ENCODE results near the gene MAP4. TPM values are rescaled to one million over a fixed set of nuclear protein-coding genes. Genes with fewer than 3 reads are reported as not detected.

The MAP4 gene
- total RNA-seq, 1 experiment from 2014 or later = 150 TPM

- BruUV-seq (replicated peaks) = no TSS peak
- H3K9me3 Mint-ChIP-seq (ENCODE audit: low read depth, unreplicated experiment) = no peaks in the 10 kb centered on the region
- H3K27me3 Mint-ChIP-seq (ENCODE audit: unreplicated experiment) = no peaks in the 10 kb centered on the region
- TF ChIP-seq CTCF (IDR thresholded peaks at IDR 0.05; ENCODE audit: unreplicated experiment) = no peak
- peaks cover 23% of the 10 kb centered on the region for H3K36me3 Mint-ChIP-seq (ENCODE audit: insufficient read depth, unreplicated experiment)
- DNase-seq = no peak
- H3K27ac Mint-ChIP-seq (ENCODE audit: unreplicated experiment) = no peak overlapping the region
- CTCF ChIA-PET = interaction anchor here (1.3 kb wide), 1 partner anchor 284 kb away, joined by 3 read pairs; no protein-coding TSS in a partner anchor
- no peaks in the 10 kb centered on the region for H3K4me1 Mint-ChIP-seq (ENCODE audit: low read depth, unreplicated experiment)
- intact Hi-C loops (cut with micrococcal nuclease; ENCODE audit: unreplicated experiment) = no loop called here
- no peak overlapping the region for H3K4me3 Mint-ChIP-seq (ENCODE audit: low read depth, unreplicated experiment)
Measured at GRCh38 chr3:47867451-47868044, 148.7 kb downstream of the MAP4 start.

GRCh38 chr3:47865192-47865591, 151.0 kb downstream of the MAP4 start:
- H3K4me3 Mint-ChIP-seq (ENCODE audit: low read depth, unreplicated experiment) = no peak overlapping the region
- H3K27me3 Mint-ChIP-seq (ENCODE audit: unreplicated experiment) = no peaks in the 10 kb centered on the region
- H3K27ac Mint-ChIP-seq (ENCODE audit: unreplicated experiment) = no peak overlapping the region
- H3K9me3 Mint-ChIP-seq (ENCODE audit: low read depth, unreplicated experiment) = no peaks in the 10 kb centered on the region
- BruUV-seq (replicated peaks) = no TSS peak
- peaks cover 22% of the 10 kb centered on the region for H3K36me3 Mint-ChIP-seq (ENCODE audit: insufficient read depth, unreplicated experiment)
- no peak for DNase-seq
- H3K4me1 Mint-ChIP-seq (ENCODE audit: low read depth, unreplicated experiment) = no peaks in the 10 kb centered on the region
- intact Hi-C loops (cut with micrococcal nuclease; ENCODE audit: unreplicated experiment) = no loop called here
- TF ChIP-seq CTCF (IDR thresholded peaks at IDR 0.05; ENCODE audit: unreplicated experiment) = no peak
- CTCF ChIA-PET = no interaction called here

- CTCF ChIA-PET = interaction anchor here (0.6 kb wide), 1 partner anchor 221 kb away, joined by 9 read pairs; no protein-coding TSS in a partner anchor
- TF ChIP-seq CTCF (IDR thresholded peaks at IDR 0.05; ENCODE audit: unreplicated experiment) = no peak
- Mint-ChIP-seq H3K27ac (ENCODE audit: unreplicated experiment) (no peak overlapping the region), H3K4me1 (ENCODE audit: low read depth, unreplicated experiment) (no peaks in the 10 kb centered on the region), H3K4me3 (ENCODE audit: low read depth, unreplicated experiment) (no peak overlapping the region), H3K36me3 (ENCODE audit: insufficient read depth, unreplicated experiment) (peaks cover 25% of the 10 kb centered on the region), H3K27me3 (ENCODE audit: unreplicated experiment) (no peaks in the 10 kb centered on the region), H3K9me3 (ENCODE audit: low read depth, unreplicated experiment) (no peaks in the 10 kb centered on the region)
- BruUV-seq (replicated peaks) = no TSS peak
- no peak for DNase-seq
- intact Hi-C loops (cut with micrococcal nuclease; ENCODE audit: unreplicated experiment) = no loop called here
Measured at GRCh38 chr3:47863391-47864128, 152.7 kb downstream of the MAP4 start.

GRCh38 chr3:47859956-47860605, 156.1 kb downstream of the MAP4 start:
- H3K9me3 Mint-ChIP-seq (ENCODE audit: low read depth, unreplicated experiment) = no peaks in the 10 kb centered on the region
- no peaks in the 10 kb centered on the region for H3K4me1 Mint-ChIP-seq (ENCODE audit: low read depth, unreplicated experiment)
- no TSS peak for BruUV-seq (replicated peaks)
- TF ChIP-seq CTCF (IDR thresholded peaks at IDR 0.05; ENCODE audit: unreplicated experiment) = no peak
- H3K27me3 Mint-ChIP-seq (ENCODE audit: unreplicated experiment) = no peaks in the 10 kb centered on the region
- H3K27ac Mint-ChIP-seq (ENCODE audit: unreplicated experiment) = no peak overlapping the region
- intact Hi-C loops (cut with micrococcal nuclease; ENCODE audit: unreplicated experiment) = no loop called here
- DNase-seq = no peak
- CTCF ChIA-PET = interaction anchor here (1.2 kb wide), 1 partner anchor 22 kb away, joined by 3 read pairs; no protein-coding TSS in a partner anchor
- H3K4me3 Mint-ChIP-seq (ENCODE audit: low read depth, unreplicated experiment) = no peak overlapping the region
- H3K36me3 Mint-ChIP-seq (ENCODE audit: insufficient read depth, unreplicated experiment) = peaks cover 30% of the 10 kb centered on the region

Measured in Calu3 (cell line).